Measurements from ENCODE around the gene EZR.
"Not testable (repeated sequence)": the region's sequence is repeated elsewhere in the genome, so short reads cannot be mapped to it uniquely, and the experiment has no call there.

Gene EZR

DNA sequence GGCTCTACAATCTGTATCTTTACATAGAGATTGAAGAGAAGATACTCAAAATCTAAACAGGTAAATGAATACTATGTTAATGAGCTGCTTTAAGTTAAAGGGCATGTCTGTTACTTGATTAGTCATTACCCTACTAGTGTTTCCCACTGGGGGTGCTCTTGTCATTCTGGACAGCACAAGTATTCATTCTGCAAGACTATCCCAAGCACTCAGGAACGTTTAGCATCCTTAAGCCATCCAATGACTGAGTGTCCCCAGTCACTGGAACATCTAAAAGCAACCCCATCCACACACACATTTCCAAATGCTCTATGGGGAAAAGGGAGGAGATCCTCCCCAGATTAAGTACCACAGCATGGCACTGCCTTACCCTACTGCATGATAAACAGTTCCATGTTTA is 25.7 kb downstream of the EZR start:
- peak; percentile 38 for DNase-seq

DNA sequence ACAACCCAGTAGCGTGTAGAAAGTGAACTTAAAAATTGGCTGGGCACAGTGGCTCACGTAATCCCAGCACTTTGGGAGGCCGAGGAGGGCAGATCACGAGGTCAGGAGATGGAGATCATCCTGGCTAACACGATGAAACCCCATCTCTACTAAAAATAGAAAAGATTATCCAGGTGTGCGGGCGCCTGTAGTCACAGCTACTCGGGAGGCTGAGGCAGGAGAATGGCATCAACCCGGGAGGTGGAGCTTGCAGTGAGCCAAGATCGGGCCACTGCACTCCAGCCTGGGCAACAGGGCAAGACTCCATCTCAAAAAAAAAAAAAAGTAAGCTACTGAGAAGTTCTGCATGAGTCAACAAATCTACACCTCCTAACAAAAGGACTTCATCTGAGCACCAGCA is 26.7 kb downstream of the EZR start:
- not testable (repeated sequence) for DNase-seq

DNA sequence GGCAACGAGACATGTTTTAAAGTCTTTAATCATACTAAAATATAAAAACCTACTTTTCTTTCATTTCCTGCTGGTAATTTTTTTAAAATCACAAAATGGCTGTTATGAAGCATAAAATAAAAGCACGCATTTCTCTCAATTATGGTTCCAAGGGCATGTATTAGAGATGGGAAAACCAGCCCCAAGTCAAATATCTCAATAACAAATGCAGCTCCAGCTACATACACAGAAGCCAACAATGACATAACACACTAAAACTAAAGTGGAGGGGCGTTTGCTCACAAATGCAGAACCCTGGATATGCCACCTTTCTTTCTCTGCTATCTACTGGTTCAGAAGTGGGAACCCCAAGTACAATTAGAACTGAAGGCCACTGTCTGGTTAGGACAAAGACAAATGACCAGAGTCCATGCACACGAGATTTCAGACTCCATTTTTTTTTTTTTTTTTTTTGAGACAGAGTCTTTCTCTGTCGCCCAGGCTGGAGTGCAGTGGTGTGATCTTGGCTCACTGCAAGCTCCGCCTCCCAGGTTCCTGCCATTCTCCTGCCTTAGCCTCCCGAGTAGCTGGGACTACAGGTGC is 27.8 kb downstream of the EZR start:
- DNase-seq, result no peak

DNA sequence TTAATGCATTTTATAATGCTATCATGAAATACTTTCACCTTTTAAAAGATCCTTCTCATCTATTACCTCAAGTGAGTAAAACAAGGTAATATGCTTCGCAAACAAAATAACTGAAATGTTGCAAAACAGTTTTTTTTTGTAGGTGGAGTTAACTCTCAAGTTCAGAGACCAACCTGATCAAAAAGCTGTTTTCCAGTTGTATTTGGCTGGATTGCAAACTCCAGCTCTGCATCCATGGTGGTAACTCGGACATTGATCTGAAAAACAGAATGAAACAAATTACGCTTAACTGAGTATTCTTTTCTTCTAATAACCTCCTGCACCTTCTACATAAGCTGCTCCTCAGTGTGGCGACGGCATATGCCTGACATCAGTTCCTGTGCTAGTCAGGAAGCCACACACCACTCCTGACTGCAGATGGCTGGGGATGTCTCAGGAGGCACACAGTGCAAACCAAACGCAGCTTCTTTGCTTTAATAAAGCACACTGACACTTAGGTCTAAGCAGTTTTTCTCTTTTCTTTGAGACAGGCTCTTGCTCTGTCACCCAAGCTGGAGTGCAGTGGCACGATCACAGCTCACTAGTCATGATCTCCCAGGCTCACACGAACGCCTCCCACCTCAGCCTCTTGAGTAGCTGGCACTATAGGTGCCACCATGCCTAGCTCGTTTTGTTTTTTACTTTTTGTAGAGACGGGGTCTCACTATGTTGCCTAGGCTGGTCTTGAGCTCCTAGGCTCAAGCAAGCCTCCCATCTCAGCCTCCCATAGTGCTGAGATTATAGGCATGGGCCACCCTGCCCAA is 29.9 kb downstream of the EZR start:
- DNase-seq, result no peak

DNA sequence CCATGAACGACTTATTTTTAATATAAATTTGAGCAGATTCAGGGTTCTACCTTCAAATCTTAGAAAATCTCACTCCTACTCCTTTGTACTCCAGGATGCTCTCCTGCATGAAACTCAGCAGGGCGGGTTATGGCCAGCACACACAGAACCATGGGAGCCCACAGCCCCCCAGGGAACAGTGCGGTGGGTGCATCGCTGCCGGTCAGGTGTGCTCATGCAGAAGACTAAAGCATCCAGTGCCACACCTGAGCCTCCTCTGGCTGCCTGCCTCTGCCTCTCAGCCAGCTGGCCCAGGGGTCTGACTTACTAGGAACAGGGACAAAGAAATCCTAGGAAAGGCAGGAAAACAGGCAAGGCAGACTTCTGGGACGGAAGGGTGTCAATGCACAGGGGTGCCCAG is 31.8 kb downstream of the EZR start:
- no peak for DNase-seq

DNA sequence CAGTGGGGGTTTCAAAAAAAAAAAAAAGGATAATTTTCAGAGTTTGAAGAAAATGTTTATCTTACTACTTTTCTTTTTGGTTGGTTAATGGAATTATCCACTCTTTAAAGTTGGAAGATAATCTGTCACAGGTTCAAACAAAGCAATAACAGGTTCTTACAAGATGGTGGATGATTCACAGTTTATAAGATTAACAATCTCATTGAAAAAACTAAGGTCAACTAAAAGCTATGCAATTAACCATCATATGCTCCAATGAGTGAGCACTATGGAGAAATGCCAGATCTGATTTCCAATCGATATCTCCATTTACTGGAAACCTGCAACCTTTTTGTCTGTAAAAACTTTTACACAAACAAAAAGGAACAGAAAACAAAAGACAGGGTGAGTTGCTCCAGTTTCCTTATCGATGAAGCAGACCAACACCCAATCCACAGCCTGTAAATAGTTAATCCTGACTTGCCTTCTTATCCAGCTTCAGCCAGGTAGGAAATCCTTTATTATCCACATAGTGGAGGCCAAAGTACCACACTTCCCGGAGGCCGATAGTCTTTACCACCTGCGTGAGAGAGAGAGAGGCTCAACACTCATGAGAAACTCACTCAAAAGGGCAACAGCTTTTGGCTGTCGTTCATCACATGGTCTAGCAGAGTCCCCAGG is 32.4 kb downstream of the EZR start:
- DNase-seq, result no peak

DNA sequence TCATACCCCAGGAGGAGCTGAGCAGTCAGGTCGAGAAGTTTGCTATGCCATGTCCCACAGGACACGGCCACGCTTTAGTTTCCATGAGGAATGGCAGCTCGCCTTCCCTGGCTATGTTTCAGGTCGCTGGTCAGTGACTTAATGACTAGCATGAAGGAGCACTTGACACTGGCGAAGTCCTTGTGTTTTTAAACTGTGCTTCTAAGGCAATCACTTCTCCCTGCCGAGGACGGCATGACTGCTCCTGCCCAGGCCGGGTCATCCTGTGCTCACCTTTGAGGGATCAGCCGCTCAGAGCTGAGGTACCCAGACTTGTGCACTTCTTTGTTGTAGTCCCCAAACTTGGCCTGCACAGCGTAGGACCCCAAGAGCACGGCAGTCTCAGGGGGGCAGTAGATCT is 34.1 kb downstream of the EZR start:
- DNase-seq, result no peak

DNA sequence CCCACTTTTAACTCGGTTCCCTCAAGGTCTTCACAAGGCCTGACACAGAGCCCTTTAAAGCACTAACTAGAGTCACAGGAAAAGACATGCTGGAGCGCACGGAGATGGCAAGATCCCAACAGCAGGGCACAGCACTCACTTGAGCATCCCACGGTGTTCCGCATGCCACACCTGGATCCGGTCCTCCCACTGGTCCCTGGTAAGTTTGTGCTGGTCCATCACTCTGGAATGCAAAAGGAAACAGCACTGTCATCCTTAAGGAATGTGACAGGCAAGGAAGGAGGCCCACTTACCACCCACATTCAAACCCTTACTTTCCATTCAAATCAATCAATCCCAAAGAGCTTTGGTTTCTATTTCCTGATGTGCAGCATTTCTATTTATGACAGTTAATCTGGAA is 34.7 kb downstream of the EZR start:
- no peak for DNase-seq

DNA sequence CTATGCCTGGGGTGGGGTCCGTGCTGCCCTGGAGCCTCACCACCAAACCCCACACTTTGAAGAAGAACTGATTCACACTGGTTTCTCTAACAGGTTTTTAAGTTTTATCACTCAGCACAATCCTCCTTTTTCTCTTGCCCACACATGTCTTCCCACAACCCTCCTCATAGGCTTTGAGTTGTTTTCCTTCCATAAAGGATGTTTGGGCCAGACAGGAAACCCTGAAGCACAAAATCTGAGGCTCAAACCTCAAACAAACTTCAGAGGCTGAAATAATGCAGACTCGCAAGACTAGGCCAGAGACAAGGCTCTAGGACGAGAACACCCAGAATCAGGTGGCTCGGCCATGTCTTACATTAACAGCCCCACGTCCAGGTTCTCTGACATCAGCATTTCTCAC is 35.3 kb downstream of the EZR start:
- DNase-seq, result no peak

DNA sequence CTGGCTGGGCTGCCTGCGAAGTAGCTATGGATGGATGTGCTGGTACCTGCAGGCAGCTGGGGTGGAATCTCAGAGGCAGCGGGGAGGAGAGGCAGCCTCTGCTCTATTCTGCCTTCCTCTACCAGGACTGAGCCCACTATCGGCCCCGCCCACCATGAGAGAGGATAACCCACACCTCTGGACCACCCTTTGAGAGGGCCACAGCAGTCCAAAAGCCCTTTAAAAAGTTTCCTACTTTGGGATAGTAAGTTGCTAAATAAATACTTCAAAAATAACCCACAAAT is 36.1 kb downstream of the EZR start:
- no peak for DNase-seq

DNA sequence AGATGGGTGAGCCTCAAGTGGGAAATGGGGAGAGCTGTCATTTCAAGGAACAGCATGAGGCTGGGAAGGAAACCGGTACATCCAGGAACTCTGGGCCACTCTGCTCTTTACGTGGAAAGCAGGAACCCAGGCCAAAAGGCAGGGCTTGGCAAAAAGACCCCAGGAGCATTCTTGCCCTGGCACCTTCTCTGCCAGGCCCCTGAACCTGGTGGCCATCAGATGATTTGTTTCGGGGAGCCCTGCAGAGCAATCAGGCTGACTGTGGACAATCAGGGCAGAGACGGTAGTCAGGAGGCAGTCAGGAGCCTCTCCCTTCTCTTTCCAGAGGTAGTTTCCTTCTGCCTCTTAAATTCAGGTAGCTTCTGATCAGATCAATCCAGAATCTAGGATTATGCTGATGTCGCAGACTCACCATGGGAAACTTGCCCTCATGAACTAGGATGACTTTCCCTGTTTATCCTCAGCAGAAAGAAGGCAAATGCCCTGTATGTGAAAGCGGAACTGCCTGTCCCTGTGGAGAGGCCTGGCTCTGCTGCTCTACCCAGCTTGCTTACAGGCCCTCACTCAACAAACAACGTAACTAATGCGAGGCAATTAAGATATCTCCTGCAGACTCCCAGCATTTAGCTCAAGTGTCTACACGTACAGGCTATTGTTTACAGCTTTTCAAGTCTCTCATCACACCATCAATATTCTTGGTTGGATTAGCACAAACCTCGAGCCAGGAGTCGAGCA is 36.6 kb downstream of the EZR start:
- no peak for DNase-seq

DNA sequence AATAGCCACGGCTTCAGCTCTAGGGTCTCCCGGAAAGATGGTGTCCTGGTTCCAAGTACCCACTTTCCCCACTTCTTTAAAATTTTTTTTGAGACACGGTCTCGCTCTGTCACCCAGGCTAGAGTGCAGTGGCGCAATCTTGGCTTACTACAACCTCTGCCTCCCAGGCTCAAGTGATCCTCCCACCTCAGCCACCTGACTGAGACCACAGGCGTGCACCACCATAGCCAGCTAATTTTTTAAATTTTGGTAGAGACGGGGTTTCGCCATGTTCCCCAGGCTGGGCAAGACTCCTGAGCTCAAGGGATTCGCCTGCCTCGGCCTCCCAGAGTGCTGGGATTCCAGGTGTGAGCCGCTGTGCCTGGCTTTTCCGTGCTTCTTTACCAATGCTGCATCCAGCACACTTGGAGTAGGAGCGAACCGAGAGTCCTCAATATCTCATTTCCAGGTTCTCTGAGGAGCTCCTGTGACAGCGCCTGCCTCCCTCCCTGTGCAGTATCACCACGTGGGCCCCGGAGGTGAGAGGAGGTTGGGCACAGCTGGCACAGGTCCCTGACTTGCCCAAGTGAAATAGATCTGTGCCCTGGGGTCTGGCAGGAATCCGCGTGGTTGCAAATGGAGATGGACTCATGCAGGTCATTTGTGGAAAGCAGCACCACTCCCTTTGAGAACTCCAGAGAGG is 37.3 kb downstream of the EZR start:
- DNase-seq, result no peak

DNA sequence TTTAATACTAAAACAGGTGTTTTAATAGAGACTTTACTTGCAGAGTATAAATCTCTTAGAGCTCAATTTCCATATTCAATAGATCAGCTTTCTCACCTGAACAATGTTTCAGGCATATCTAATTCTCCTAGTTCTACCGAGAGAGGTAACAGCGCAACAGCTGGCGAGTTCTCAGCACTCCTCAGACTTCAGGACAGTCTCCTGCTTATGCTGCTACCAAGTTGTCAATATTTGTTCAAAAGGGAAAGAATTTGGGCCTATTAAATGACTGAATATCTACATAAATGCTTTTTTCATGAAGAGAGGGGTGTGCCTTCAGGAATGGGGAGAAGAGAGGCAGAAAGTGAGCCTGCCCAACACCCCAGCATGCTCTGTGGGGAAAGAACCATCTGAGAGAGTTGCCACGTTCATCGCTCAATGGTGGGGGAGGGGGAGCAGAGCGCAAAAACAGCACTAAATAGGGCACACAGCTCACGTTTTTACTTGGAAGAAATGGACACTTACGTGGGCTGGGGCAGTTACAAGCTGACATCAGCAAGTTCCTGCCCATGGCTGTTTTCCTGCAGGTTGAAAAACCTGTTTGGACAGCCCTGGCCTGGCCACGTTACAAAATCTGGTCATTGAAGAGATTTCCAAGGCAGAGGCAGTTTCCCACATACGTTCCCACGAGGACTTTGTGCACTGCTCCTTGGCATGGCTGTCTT is 38.0 kb downstream of the EZR start:
- peak; percentile 53 for DNase-seq

DNA sequence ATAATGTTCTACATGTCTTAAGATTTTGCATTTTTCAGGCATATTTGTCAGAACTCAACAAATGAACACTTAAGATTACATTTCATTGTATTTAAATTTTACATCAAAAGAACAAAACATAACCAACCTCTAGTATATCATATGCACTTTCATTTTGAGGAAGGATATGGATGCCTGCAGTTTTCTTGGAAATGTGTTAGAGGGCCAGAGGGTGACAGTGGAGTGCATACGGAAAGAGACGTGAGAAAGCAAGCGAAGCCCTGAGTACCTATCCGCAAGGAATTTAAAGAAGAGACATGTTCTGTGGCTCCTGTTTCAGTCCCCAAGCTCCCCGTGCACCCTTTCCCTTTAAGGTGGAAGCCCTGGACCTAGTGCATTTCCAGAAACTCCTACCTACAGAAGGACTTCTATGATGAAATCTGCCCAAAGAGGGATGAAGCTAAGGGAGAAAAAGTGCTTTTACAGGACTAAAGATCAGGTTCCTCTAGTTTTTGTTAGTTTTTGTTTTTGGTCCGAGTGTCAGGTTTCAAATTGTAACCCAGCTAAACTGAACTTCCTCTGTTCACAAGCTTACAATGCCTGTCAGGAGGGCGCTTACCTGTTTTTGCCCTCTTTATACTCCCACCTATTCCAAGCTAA is 38.8 kb downstream of the EZR start:
- no peak for DNase-seq

DNA sequence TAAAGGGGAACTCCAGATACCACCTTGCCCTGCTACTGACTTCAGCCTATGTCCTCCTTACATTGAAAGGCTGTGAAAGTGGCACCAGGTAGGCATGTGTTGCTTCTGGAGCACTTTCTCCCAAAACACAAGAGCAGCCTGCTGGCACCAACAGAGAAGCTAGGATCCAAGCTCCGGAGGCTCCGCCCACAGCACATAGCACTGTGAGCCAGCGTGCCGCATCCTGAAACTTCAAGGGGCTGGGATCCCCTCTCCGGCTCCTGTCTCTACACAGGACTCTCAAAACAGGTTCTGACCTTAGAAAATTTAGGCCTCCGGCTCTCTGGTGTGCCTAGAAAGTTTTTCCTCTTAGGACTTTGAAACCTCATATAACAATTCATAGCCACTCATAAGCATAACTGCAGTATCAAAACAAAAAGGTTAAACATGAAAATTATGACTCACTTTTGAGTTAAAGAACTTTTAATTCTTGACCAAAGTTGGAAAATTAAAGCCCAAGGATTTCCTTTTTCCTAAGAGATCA is 41.1 kb downstream of the EZR start:
- DNase-seq, result no peak

DNA sequence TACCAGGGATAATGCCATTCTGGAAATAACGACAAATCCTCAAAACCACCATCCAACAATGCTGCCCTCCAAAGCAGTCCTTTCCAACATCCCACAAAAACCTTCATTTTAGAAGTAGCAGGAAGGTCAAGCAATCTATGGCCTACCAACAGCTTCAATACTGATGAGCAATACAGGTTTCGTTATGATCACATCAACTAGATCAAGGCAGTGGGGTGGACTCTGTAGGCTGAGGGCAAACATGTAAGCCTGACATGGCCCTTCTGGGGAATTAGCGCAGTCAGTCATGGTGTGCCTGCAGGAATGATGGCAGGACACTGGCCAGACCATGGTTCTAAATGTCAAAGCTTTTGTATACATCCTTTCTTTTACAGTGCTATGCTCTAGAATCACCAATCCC is 41.7 kb downstream of the EZR start:
- no peak for DNase-seq

DNA sequence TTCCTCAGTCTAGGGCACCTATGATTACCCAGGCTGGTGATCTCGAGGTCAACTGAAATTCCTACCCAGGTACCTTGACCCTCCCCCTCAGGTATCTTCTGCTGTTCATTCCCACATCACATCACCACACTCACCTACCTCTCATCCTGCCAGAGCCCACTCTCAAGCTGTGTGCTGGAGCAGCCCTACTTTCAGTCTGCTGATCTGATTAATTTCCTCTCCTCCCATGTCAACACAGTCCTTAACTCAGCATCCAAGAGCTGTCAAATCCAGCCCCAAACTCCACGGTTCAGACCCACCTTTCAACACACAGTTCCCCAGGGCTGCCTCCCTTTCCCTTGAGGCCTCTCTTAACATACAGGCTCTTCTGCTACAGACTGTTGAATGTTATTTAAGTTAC is 42.4 kb downstream of the EZR start:
- DNase-seq, result no peak

DNA sequence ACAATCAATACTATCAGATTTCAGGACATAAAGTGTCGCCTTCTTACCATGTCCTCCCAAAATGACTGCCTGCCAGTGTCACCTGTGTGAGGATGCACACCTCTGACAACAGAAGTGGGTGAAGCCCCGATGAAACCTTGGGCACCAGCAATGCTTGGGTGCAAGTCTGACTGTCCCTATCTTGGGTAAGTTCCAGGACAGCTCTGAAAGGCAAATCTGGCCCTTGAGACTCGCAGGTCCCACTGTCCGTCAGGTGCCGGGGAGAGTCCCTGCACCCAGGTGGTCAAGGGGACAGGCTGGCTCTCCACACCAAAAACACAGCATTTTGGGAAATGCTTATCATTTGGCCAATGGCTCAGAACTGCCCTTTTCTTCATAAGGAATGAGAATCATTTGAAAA is 43.3 kb downstream of the EZR start:
- DNase-seq, result no peak

DNA sequence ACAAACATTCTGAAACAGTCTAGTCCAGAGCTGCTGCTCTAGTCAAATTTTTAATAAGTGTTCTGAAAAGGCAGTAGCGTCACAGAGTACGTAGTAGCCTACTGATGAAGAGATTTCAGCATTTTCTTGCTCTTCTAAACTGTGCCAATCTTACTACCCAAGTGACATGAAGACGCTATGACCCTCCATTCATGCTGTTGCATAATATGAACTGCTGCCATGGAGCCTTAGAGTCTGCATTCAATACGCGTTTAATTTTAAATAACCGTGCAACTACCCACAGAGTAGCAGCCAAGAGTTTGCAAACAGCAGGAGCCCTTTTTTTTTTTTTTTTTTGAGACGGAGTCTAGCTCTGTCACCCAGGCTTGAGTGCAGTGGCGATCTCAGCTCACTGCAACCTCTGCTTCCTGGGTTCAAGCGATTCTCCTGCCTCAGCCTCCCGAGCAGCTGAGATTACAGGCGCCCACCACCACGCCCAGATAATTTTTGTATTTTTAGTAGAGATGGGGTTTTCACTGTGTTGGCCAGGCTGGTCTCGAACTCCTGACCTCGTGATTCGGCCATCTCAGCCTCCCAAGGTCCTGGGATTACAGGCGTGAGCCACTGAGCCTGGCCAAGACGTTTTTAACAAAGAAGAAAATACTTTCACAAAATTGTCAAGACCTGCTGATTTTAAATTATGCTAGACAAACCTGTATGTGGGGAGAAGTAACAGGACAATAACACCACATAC is 44.3 kb downstream of the EZR start:
- no peak for DNase-seq

DNA sequence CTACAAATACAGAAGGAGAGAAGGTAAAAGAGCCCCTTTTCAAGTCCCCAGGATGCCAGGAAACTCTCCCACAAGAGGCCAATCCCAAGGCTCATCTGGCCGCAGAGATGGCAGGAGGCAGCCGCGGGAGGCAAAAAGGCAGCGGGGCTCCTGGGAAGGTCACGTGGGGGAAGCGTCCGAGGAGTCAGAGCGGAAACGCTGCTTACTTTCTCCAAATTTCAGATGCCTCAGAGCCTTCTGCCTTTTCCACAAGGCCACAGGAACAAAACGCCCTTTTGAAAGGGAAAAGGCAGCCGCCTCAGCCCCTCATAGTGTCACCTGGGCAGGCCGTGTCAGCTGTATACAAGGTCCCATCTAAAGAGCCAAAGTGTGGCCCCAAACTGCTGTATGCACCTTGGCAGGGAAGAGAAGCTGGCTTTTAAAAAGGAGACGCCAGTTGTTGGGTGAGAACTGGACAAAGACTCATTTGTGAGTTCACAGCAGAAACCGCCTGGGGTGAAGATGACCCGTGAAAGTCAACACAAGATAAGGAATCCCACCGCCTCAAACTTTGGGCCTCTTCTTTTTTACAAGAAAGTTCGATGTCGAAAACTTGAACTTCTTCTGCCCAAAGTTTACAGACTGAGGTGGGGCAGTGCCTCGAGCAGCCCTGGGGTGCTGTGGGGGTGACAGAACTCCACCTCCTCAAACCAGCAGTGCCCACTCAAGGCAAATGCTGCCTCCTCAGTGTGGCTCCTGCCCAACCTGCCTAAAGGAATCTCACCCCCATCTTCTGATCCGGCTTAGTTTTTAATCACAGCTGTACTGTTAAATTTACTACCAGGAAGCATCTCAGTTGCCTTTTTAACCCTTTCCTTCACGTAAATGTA is 45.4 kb downstream of the EZR start:
- DNase-seq, result no peak
